Muscle of leg (tissue), 16 donors: ENCODE data around the gene LPP. TPM values are rescaled to one million over a fixed set of nuclear protein-coding genes. Genes with fewer than 3 reads are reported as not detected.

Source experiments
- DNase-seq: peaks from one replicate; pipeline ENCODE4 v3.0.0; 2013
- H3K27ac ChIP-seq: one replicate; pipeline ENCODE4 v1.5.1; 2013; ENCODE audit warnings: mild to moderate bottlenecking, low read length, control low read depth
- H3K27me3 ChIP-seq: one replicate; pipeline ENCODE4 v1.6.1; 2013; ENCODE audit warnings: low read length; ENCODE audit not compliant: control insufficient read depth, insufficient read depth
- H3K36me3 ChIP-seq: one replicate; pipeline ENCODE4 v1.6.1; 2013; ENCODE audit warnings: low read length; ENCODE audit not compliant: control insufficient read depth, insufficient read depth
- H3K4me1 ChIP-seq: one replicate; pipeline ENCODE4 v1.6.1; 2013; ENCODE audit warnings: low read length; ENCODE audit not compliant: control insufficient read depth, insufficient read depth
- H3K4me3 ChIP-seq: one replicate; pipeline ENCODE4 v1.5.1; 2013; ENCODE audit warnings: low read length, control low read depth
- H3K9me3 ChIP-seq: replicated peaks from 2 replicates; pipeline ENCODE4 v1.6.1; 2013; ENCODE audit warnings: low read depth, low read length; ENCODE audit not compliant: control insufficient read depth
- whole genome bisulfite sequencing: methylation state at CpG from one replicate; pipeline ENCODE4 v1.1.5; 2013; ENCODE audit warnings: missing lambda C conversion rate; ENCODE audit not compliant: insufficient coverage; 5-methylcytosine and 5-hydroxymethylcytosine counted together
- long read RNA-seq, 11 donors: transcript quantifications; one replicate each; lab custom pipeline, GENCODE V29; 2026
- polyA plus RNA-seq, 8 donors: library from polyadenylated mRNA; unstranded; fragments of 120-200 nt; gene quantifications; one replicate each; pipeline versions ENCODE4 v1.2.1 to v1.2.3, GENCODE V29; 2013; ENCODE audit warnings: inconsistent platforms in 1 of 8, low replicate concordance in 1 of 8; ENCODE audit not compliant: insufficient read length in 8 of 8, insufficient read depth in 1 of 8
- total RNA-seq: library from RNA; stranded (reverse); fragments of 120-200 nt; gene quantifications from one replicate; pipeline ENCODE4 v1.2.4, GENCODE V29; 2013

The LPP gene
- total RNA-seq (24.3 TPM), polyA plus RNA-seq (10 to 100 TPM in 6 of 8 donors, 1 to 10 TPM in 2; 8.9 to 19.2 (median 13.4) TPM)
- long read RNA-seq, donor 1: 0 reads
- long read RNA-seq, donor 2: 0 reads
- long read RNA-seq, donor 3: 0 reads
- long read RNA-seq, donor 4: 0 reads
- long read RNA-seq, donor 5: 0 reads
- long read RNA-seq, donor 6: 0 reads
- long read RNA-seq, donor 7: 0 reads
- long read RNA-seq, donor 8: 0 reads
- long read RNA-seq, donor 9: 0 reads
- long read RNA-seq, donor 10, full-length matches to known transcripts: 1 of 8 reads
- long read RNA-seq, donor 10, partial matches to known transcripts: 7 of 8 reads
- long read RNA-seq, donor 10, other reads (novel, unspliced or antisense): 0 of 8 reads
- long read RNA-seq, donor 11: 0 reads

- Histone ChIP-seq H3K27ac (peak within 1 kb of the TSS; percentile 89), H3K27me3 (no peaks in the 10 kb centered on the region), H3K36me3 (peaks cover 3% of the 10 kb centered on the region), H3K4me1 (peaks cover 36% of the 10 kb centered on the region), H3K9me3 (no peaks in the 10 kb centered on the region), H3K4me3 (peak within 1 kb of the TSS; percentile 87)
- under 1% methylated on average over 37 of the region's 66 CpGs for WGBS
- DNase-seq: peak; percentile 85
Measured at GRCh38 chr3:188154014-188154808, at the start of gene LPP. LPP (plus strand) TSS chr3:188154157; CDS start chr3:188406121, 251,964 bp downstream.

GRCh38 chr3:188106006-188106405, 48.0 kb upstream of the LPP start:
- Histone ChIP-seq H3K9me3 (no peaks in the 10 kb centered on the region), H3K4me3 (no peak overlapping the region), H3K27me3 (no peaks in the 10 kb centered on the region), H3K36me3 (no peaks in the 10 kb centered on the region), H3K4me1 (no peaks in the 10 kb centered on the region), H3K27ac (no peak overlapping the region)
- WGBS: 86% methylated on average over 1 of the region's 1 CpG
- no peak for DNase-seq

GRCh38 chr3:188106454-188106853, 47.5 kb upstream of the LPP start:
- H3K36me3 ChIP-seq: no peaks in the 10 kb centered on the region
- 74% methylated on average over 2 of the region's 5 CpGs for WGBS

GRCh38 chr3:188106887-188107830, 46.8 kb upstream of the LPP start:
- Histone ChIP-seq H3K27me3 (no peaks in the 10 kb centered on the region), H3K9me3 (no peaks in the 10 kb centered on the region), H3K36me3 (no peaks in the 10 kb centered on the region), H3K4me3 (no peak overlapping the region), H3K27ac (no peak overlapping the region), H3K4me1 (no peaks in the 10 kb centered on the region)
- no CpG with 5 or more reads among the region's 15 CpGs for WGBS
- DNase-seq: no peak

More at GRCh38 chr3:188106454-188106853, 47.5 kb upstream of the LPP start:
- H3K27me3 ChIP-seq: no peaks in the 10 kb centered on the region
- H3K9me3 ChIP-seq: no peaks in the 10 kb centered on the region
- no peak for DNase-seq
- H3K27ac ChIP-seq: no peak overlapping the region
- no peaks in the 10 kb centered on the region for H3K4me1 ChIP-seq
- no peak overlapping the region for H3K4me3 ChIP-seq

GRCh38 chr3:188108703-188109412, 45.1 kb upstream of the LPP start:
- no peak for DNase-seq
- WGBS: no CpG with 5 or more reads among the region's 4 CpGs
- H3K36me3 ChIP-seq: no peaks in the 10 kb centered on the region
- no peaks in the 10 kb centered on the region for H3K27me3 ChIP-seq
- H3K9me3 ChIP-seq: no peaks in the 10 kb centered on the region
- H3K4me3 ChIP-seq: no peak overlapping the region
- no peaks in the 10 kb centered on the region for H3K4me1 ChIP-seq
- H3K27ac ChIP-seq: no peak overlapping the region

- no peak for DNase-seq
- 100% methylated on average over 1 of the region's 2 CpGs for WGBS
- H3K27ac ChIP-seq: no peak overlapping the region
- no peaks in the 10 kb centered on the region for H3K9me3 ChIP-seq
- no peaks in the 10 kb centered on the region for H3K4me1 ChIP-seq
- H3K4me3 ChIP-seq: no peak overlapping the region
- H3K36me3 ChIP-seq: no peaks in the 10 kb centered on the region
- no peaks in the 10 kb centered on the region for H3K27me3 ChIP-seq
Measured at GRCh38 chr3:188111002-188111584, 42.9 kb upstream of the LPP start.

GRCh38 chr3:188113756-188114155, 40.2 kb upstream of the LPP start:
- H3K36me3 ChIP-seq: no peaks in the 10 kb centered on the region
- no peak overlapping the region for H3K27ac ChIP-seq
- H3K9me3 ChIP-seq: no peaks in the 10 kb centered on the region
- H3K4me3 ChIP-seq: no peak overlapping the region
- DNase-seq: no peak
- no peaks in the 10 kb centered on the region for H3K4me1 ChIP-seq
- H3K27me3 ChIP-seq: no peaks in the 10 kb centered on the region

- no peaks in the 10 kb centered on the region for H3K36me3 ChIP-seq
- no peaks in the 10 kb centered on the region for H3K9me3 ChIP-seq
- no peak overlapping the region for H3K27ac ChIP-seq
- DNase-seq: no peak
- WGBS: 20% methylated on average over 2 of the region's 3 CpGs
- no peaks in the 10 kb centered on the region for H3K27me3 ChIP-seq
- no peak overlapping the region for H3K4me3 ChIP-seq
- H3K4me1 ChIP-seq: no peaks in the 10 kb centered on the region
Measured at GRCh38 chr3:188119846-188120245, 34.1 kb upstream of the LPP start.

GRCh38 chr3:188122571-188123169, 31.3 kb upstream of the LPP start:
- no peaks in the 10 kb centered on the region for H3K36me3 ChIP-seq
- H3K9me3 ChIP-seq: no peaks in the 10 kb centered on the region
- H3K27me3 ChIP-seq: no peaks in the 10 kb centered on the region
- H3K4me3 ChIP-seq: no peak overlapping the region
- no CpG with 5 or more reads among the region's 4 CpGs for whole genome bisulfite sequencing
- no peaks in the 10 kb centered on the region for H3K4me1 ChIP-seq
- DNase-seq: no peak
- no peak overlapping the region for H3K27ac ChIP-seq
